GM10266 (cell line): ENCODE results near the gene WWC2.

ENCODE experiments used
- DNase-seq: peaks from one replicate; pipeline ENCODE4 v3.0.0; 2012; ENCODE audit errors: extremely low spot score
- CTCF ChIP-seq: IDR thresholded peaks from 2 replicates; pipeline ENCODE4 v1.5.1; 2012; ENCODE audit warnings: mild to moderate bottlenecking, low read depth; ENCODE audit not compliant: control insufficient read depth, insufficient read depth; ENCODE audit errors: missing control alignments

The WWC2 gene

GRCh38 chr4:183343730-183344129 lies 244.7 kb downstream of the WWC2 start:
- no peak for DNase-seq
- TF ChIP-seq CTCF = no peak

GRCh38 chr4:183344523-183345255 lies 245.6 kb downstream of the WWC2 start:
- no peak for DNase-seq
- TF ChIP-seq CTCF = no peak

GRCh38 chr4:183345261-183345660 lies 246.2 kb downstream of the WWC2 start:
- TF ChIP-seq CTCF = no peak
- DNase-seq = no peak

GRCh38 chr4:183347146-183347545 lies 248.1 kb downstream of the WWC2 start:
- TF ChIP-seq CTCF = no peak
- no peak for DNase-seq

- no peak for TF ChIP-seq CTCF
Observed at GRCh38 chr4:183347566-183347965, 248.5 kb downstream of the WWC2 start.

GRCh38 chr4:183348136-183348535 lies 249.1 kb downstream of the WWC2 start:
- DNase-seq = no peak
- TF ChIP-seq CTCF = no peak

More at GRCh38 chr4:183347566-183347965, 248.5 kb downstream of the WWC2 start:
- DNase-seq = no peak
